Measurements from ENCODE around the gene FLT1.
A peak's percentile ranks its signal among the peaks of the same experiment; 100 is the strongest.

Gene FLT1

GRCh38 chr13:28498481-28499115 lies 3.7 kb upstream of the FLT1 start:
- no peak overlapping the region for H3K4me3 ChIP-seq (replicated peaks in 1 of 2; ENCODE audit: low read depth in 2 of 2, low read length in 2 of 2)
- TF ChIP-seq, protein P1, sequence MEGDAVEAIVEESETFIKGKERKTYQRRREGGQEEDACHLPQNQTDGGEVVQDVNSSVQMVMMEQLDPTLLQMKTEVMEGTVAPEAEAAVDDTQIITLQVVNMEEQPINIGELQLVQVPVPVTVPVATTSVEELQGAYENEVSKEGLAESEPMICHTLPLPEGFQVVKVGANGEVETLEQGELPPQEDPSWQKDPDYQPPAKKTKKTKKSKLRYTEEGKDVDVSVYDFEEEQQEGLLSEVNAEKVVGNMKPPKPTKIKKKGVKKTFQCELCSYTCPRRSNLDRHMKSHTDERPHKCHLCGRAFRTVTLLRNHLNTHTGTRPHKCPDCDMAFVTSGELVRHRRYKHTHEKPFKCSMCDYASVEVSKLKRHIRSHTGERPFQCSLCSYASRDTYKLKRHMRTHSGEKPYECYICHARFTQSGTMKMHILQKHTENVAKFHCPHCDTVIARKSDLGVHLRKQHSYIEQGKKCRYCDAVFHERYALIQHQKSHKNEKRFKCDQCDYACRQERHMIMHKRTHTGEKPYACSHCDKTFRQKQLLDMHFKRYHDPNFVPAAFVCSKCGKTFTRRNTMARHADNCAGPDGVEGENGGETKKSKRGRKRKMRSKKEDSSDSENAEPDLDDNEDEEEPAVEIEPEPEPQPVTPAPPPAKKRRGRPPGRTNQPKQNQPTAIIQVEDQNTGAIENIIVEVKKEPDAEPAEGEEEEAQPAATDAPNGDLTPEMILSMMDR (IDR thresholded peaks at IDR 0.05; ENCODE audit: low read depth, low read length): no peak

GRCh38 chr13:28497143-28497876 lies 2.4 kb upstream of the FLT1 start:
- DNase-seq (ENCODE audit: low read depth in 2 of 2): no peak
- TF ChIP-seq, protein P1 (IDR thresholded peaks at IDR 0.05; ENCODE audit: low read depth, low read length): no peak
- no peak overlapping the region for H3K4me3 ChIP-seq (replicated peaks in 1 of 2; ENCODE audit: low read depth in 2 of 2, low read length in 2 of 2)

More at GRCh38 chr13:28498481-28499115, 3.7 kb upstream of the FLT1 start:
- no peak for DNase-seq (ENCODE audit: low read depth in 2 of 2)

DNA sequence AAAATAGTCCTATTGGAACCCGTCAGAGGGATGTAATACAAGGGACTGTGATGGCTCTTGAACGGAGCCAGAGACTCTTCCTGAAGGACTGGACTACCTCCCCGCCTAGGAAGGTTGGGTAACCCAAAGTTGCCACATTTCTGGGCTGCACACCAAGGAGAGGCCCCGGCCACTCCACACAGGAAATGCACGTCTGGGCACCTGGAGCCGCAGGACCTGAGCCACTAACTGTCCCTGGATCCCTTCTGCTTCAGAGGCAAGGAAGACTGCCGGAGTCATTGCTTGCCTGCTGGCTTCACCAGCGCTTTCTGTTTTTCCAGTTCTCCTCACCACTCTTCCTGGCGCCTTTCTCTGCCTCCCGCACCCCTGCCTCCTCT lies 1.2 kb upstream of the FLT1 start:
- no peak overlapping the region for H3K4me3 ChIP-seq (replicated peaks in 1 of 2; ENCODE audit: low read depth in 2 of 2, low read length in 2 of 2)
- no peak for DNase-seq (ENCODE audit: low read depth in 2 of 2)
- TF ChIP-seq, protein P1 (IDR thresholded peaks at IDR 0.05; ENCODE audit: low read depth, low read length): no peak

- peak overlapping the region; percentile 42 to 48 for H3K4me3 ChIP-seq (replicated peaks in 1 of 2; ENCODE audit: low read depth in 2 of 2, low read length in 2 of 2)
- peak in 1 of 2 donors; percentile 28 for DNase-seq (ENCODE audit: low read depth in 2 of 2)
- TF ChIP-seq, protein P1 (IDR thresholded peaks at IDR 0.05; ENCODE audit: low read depth, low read length): no peak
Observed at GRCh38 chr13:28495538-28496187, 735 bp upstream of the FLT1 start.

- DNase-seq (ENCODE audit: low read depth in 2 of 2): peak; percentile 24 to 31
- TF ChIP-seq, protein P1 (IDR thresholded peaks at IDR 0.05; ENCODE audit: low read depth, low read length): no peak
Observed at GRCh38 chr13:28494504-28494777, 487 bp downstream of the FLT1 start.

DNA sequence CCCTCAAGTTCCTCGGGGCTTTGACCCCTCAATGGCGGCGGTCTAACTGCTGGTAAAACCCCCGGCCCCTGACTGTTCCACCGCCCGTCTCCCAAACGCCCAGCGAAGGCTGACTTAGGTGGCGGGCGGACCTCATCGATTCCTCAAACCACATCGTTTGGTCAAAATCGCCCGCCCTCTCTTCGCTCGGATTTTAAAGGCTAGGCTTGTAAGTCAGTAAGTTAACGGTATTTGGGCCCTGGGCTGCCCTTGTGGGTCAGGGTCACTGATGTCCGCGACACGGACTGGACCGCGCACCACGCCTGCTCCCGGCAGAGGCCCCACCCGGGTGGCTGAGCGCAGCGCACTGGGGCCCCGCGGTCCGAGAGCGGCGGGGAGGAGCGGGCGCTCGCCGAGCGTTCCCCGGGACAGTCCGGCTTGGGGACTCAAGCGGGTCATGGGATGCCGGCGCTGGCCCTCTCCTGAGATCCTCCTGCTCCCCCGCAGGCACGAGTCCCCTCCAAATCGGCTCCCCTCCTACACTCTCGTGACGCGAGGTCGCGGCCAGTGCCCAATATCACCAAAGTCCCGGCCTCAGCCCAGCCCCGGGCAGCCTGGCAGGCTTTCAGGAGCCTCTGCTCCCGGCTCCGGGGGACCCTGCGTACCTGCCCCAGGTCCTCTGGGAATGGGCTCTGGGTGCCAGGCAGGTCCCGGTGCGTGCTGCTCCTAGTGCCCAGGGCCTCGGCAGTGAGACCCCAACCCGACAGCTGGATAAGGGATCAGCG lies 1.0 kb downstream of the FLT1 start:
- peak in 1 of 2 donors; percentile 22 for DNase-seq (ENCODE audit: low read depth in 2 of 2)
- peak overlapping the region; percentile 48 to 60 for H3K4me3 ChIP-seq (replicated peaks in 1 of 2; ENCODE audit: low read depth in 2 of 2, low read length in 2 of 2)

More at GRCh38 chr13:28494504-28494777, 487 bp downstream of the FLT1 start:
- H3K4me3 ChIP-seq (replicated peaks in 1 of 2; ENCODE audit: low read depth in 2 of 2, low read length in 2 of 2): peak overlapping the region; percentile 48 to 60

More for the DNA sequence above, 1.0 kb downstream of the FLT1 start:
- TF ChIP-seq, protein P1 (IDR thresholded peaks at IDR 0.05; ENCODE audit: low read depth, low read length): no peak

Data from cardiac fibroblast (primary cell).